ENCODE measurements around the gene DBP.

DBP gene

GRCh38 chr19:48595171-48595570 lies 42.0 kb downstream of the DBP start:
- DNase-seq, result no peak
- H3K36me3 Mint-ChIP-seq, result no peaks in the 10 kb centered on the region
- H3K9me3 Mint-ChIP-seq, result no peaks in the 10 kb centered on the region
- no peak overlapping the region for H3K27ac Mint-ChIP-seq
- CTCF ChIA-PET, result interaction anchor here (1.0 to 1.6 kb wide), 2 partner anchors 11 to 12 kb away, joined by 3 read pairs; no protein-coding TSS in a partner anchor
- H3K27me3 Mint-ChIP-seq, result peaks cover 18% of the 10 kb centered on the region
- peaks cover 13% of the 10 kb centered on the region for H3K4me1 Mint-ChIP-seq
- peak overlapping the region; percentile 36 for H3K4me3 Mint-ChIP-seq

DNA sequence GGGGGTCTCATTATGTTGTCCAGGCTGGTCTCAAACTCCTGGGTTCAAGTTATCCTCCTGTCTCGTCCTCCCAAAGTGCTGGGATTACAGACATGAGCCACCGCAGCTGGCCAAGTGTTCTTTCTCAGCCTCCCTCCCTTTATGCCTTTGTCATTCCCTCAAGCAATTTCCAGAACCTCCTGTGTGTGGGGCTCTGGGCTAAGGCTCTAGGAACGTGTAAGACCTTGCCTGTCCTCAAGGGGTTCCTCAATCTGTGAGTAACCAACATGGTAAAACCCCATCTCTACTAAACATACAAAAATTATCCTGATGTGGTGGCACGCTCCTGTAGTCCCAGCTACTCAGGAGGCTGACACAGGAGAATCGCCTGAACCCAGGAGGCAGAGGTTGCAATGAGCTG lies 46.2 kb downstream of the DBP start:
- Mint-ChIP-seq H3K4me3 (no peak overlapping the region), H3K27me3 (peaks cover 38% of the 10 kb centered on the region), H3K9me3 (no peaks in the 10 kb centered on the region), H3K36me3 (peaks cover 5% of the 10 kb centered on the region), H3K4me1 (peaks cover 27% of the 10 kb centered on the region), H3K27ac (no peak overlapping the region)
- DNase-seq, result no peak
- CTCF ChIA-PET, result interaction anchor here (0.6 to 5.3 kb wide), 2 partner anchors 17 to 251 kb away, joined by 3 to 35 read pairs; partner anchors contain the start of gene SPACA4

- CTCF ChIA-PET, result interaction anchor here (0.8 to 7.8 kb wide), 12 partner anchors 8 to 275 kb away, joined by 3 to 138 read pairs (median 4); partner anchors contain the start of gene SPACA4
- Mint-ChIP-seq H3K9me3 (no peaks in the 10 kb centered on the region), H3K27me3 (peaks cover 43% of the 10 kb centered on the region), H3K36me3 (peaks cover 8% of the 10 kb centered on the region), H3K27ac (peak overlapping the region; percentile 89), H3K4me1 (peaks cover 29% of the 10 kb centered on the region), H3K4me3 (peak overlapping the region; percentile 82)
- peak; percentile 92 for DNase-seq
These were observed 48.3 kb downstream of the DBP start for GRCh38 chr19:48588670-48589401.

GRCh38 chr19:48587387-48587786 lies 49.8 kb downstream of the DBP start:
- Mint-ChIP-seq H3K4me3 (no peak overlapping the region), H3K27ac (no peak overlapping the region), H3K4me1 (peaks cover 23% of the 10 kb centered on the region), H3K36me3 (peaks cover 8% of the 10 kb centered on the region), H3K9me3 (no peaks in the 10 kb centered on the region), H3K27me3 (peaks cover 37% of the 10 kb centered on the region)
- CTCF ChIA-PET, result interaction anchor here (5.3 to 7.8 kb wide), 3 partner anchors 21 to 98 kb away, joined by 35 to 138 read pairs (median 78); partner anchors contain the start of gene SPACA4
- DNase-seq, result no peak

- CTCF ChIA-PET, result interaction anchor here (3.3 to 7.8 kb wide), 2 partner anchors 75 to 268 kb away, joined by 20 to 138 read pairs; no protein-coding TSS in a partner anchor
- H3K4me1 Mint-ChIP-seq, result peaks cover 5% of the 10 kb centered on the region
- H3K36me3 Mint-ChIP-seq, result peaks cover 2% of the 10 kb centered on the region
- H3K9me3 Mint-ChIP-seq, result no peaks in the 10 kb centered on the region
- H3K27me3 Mint-ChIP-seq, result peaks cover 11% of the 10 kb centered on the region
- H3K27ac Mint-ChIP-seq, result no peak overlapping the region
- no peak overlapping the region for H3K4me3 Mint-ChIP-seq
- DNase-seq, result no peak
These were observed 55.0 kb downstream of the DBP start for GRCh38 chr19:48582168-48582567.
